HG03196 (cell line): ENCODE data around the gene PAX6.
A peak's percentile ranks its signal among the peaks of the same experiment; 100 is the strongest.

Experiments used
- ATAC-seq: cut with Tn5 transposase; IDR thresholded peaks from one replicate; pipeline ENCODE4 v1.9.1; 2021; ENCODE audit not compliant: unreplicated experiment

Gene PAX6

DNA sequence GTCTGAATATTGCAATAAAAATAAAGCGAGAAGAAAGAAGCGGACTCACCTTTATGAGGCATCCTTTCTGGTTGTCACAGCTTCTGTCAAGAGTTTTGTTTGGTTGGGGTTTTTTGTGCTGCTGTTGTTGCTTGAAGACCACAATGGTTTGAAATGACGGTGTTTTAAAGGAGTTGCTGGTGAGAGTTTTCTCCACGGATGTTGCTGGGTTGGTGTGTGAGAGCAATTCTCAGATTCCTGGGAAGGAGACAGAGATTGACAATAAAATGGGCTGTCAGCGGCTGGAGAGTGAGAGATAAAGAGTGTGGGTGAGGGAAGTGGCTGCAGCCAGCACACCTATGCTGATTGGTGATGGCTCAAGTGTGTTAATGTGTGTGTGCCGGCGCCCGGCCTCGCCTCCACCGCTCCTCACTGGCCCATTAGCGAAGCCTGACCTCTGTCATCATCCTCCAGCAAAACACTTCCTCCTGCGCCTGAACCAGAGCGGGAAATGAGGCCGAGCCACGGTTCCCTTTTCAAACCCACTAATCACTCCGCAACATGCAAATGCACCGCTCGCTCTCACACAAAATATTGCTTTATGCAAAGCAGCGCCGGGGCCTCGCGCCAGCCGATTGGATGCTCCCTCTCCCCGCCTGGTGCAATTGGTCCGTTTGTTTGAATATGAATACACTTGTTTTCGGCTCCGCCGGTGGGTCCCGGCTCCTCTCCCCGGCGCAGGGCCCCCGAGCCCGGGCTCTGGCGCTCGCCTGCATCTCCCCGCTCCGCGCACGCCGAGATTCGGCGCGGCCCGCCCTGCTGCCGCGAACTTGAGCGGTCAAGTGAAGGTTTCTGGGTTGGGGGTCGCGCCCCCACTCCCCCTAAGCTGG is at the start of gene PAX6:
Gene PAX6, minus strand, starts transcription at position 544 of the 869 bp plus-strand sequence. CDS start 4,911 bp downstream, outside the sequence.
- peak; percentile 42 for ATAC-seq

DNA sequence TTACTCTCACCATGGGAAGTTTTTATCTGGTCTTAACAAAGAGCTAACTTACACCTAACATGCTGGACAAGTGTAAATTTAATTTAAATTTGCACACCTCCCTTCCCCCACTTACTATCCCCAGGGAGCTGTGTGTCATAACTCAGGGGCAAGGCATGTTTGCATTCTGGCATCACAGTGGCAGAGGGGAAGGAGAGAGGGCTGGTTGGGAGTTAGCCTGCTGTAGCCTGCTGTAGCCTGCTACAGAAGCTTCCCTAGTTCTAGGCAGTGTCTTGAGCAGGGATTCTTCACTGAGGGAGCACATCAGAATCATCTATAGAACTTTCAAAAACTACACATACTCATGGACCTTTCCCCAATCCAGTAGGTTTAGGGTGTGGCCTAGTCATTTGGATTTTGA is 49.3 kb upstream of the PAX6 start:
- no peak for ATAC-seq

DNA sequence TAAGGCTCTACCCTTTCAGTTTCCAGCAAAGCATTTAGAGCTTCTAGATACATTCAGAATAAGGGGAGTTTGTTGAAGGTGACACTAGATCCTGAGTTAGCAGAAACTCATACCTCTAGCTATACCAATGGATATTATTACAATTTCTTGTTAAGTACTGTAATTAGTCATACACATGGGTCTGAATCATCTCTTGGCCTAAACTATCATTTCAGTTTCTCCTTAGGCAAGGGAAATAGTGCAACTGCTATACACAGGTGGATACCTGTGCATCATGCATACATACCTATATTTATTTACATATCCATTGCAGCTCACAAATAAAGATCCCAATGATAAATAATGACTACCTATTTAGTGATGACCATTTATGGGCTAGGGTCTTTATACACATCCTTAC is 45.1 kb upstream of the PAX6 start:
- ATAC-seq = no peak

DNA sequence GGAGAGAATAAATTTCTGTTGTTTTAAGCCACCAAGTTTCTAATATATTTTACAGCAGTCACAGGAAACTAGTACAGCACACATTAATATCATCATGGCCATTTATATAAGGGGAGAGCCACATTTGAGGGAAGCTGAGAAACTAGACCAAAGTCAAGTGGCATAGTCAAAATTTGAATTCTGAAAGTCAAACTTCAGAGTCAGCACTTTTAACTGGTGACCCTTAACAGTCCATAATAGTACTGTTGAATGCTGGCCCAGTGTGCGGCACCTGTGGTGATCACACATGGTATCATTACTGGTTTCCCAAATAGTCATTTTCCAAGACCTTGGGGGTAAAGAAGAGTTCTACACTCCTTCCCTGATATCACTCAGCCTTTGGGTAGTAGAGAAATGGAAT is 44.3 kb upstream of the PAX6 start:
- no peak for ATAC-seq

DNA sequence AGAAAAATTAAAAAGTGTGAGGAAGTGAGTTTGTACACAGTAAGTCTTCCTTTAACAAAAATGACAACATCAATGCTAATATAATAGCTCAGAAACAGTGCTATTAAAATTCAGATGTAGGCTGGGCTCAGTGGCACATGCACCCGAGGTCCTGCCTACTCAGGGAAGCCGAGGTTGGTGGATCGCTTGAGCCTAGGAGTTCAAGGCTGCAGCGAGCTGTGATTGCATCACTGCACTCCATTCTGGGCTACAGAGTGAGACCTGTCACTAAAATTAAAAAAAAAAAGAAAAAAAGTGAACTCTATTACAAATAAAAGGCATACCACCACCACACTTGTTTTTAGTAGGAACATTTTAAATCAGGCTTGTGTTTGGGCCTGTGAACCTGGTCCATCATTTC is 39.2 kb upstream of the PAX6 start:
- no peak for ATAC-seq

DNA sequence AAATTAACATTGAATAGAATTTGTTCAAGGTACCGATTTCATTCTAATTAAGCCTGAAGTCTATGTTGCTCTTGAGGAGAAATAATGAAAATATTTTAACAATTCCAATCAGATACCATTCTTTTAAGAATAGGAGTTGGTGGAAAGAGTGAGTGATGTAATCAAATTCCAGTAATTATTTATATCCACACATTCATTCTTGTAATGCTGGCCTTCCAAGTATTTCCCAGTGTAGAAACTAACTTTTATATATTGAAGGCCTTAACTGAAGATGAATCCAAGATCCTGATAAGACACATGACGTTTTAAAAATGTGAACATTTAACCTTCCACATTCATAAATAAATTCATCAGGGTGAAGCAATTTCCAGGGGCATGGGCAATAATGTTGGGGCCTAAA is 36.6 kb upstream of the PAX6 start:
- ATAC-seq = no peak

DNA sequence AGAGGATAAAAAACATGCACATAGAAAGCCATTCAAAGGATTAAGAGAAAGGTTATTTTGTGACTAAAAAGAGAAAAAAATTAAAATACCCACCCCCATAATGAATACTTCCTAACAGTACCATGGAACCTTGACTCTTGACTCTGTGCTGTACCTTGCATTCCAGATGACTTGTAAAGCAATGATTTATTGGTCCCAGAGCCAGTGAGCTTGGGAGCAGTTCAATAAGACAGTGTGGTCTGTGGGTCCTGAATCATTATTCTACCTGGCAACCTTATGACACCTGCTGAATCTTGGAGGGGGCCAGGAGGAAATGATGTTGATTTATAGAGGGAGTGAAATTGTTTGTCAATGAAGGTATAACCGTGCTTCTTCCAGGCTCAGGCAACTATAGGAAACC is 34.2 kb upstream of the PAX6 start:
- no peak for ATAC-seq

DNA sequence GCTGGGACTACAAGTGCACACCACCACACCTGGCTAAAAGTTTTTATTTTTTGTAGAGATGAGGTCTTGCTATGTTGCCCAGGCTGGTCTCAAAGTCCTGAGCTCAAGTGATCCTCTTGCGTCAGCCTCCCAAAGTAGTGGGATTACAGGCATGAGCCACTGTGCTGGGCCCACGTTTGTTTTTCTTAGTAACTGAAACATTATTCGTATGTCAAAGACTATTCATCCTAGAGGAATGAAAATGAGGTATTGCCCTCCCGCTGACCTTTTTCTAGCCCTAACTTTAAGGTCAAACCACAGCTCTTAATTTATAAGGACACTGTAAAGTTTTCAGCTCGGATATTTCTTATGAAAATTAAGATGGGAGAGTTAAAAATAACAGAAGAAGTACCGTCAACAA is 33.2 kb upstream of the PAX6 start:
- ATAC-seq = no peak

DNA sequence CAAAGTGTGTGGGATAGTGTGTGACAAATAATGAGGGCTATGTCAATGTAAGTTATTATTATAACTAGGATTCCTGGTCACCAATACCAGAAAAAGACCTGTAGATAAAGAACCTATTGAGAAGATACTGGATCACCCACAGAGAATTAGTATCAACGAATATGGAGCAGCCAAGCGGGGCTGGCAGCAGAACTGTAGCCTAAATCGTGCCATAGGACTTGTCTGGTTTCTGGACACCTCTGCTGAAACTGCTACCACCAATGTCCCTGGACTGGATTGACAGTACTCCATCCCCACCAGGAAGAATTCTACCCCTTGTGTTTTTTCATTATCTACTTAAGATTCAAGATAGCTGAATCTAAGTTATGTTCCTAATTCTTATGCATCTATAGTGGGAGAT is 30.3 kb upstream of the PAX6 start:
- no peak for ATAC-seq

DNA sequence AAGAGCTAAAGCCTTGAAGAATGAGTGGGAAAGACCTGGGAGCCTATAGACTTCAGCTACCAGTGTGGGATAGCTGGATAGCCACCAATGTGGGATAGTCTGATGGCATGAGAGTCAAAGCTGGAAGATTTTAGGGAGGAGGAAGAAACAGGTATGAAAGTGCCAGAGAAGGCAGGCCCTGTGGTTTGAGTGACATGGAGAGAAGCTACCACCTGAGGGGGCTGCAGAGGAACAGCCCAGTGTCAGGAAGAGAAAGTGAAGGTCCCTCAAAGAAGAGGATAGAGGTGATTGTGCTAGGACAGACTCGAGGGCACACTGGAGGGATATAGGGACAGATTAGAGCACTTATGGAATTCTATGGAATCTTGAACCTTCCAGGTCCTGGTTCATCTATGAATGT is 23.1 kb upstream of the PAX6 start:
- no peak for ATAC-seq

DNA sequence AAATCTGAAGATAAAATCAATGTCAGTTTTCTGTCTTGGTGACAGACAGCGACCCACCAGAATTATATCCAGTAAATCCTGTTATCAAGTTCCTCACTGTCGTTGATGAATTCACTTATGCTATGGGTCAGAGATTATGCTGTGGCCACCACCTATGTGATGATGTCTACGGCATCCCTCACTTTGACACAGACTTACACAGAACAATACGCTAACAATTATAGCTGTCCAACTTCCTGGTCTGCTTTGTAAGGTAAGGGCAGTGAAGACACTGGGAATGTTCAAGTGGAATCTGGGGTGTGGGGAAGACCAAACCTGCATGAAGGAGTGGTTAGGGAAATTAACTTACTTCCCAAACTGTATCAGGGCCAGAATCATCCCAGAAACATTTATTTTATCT is 19.3 kb upstream of the PAX6 start:
- ATAC-seq = no peak

DNA sequence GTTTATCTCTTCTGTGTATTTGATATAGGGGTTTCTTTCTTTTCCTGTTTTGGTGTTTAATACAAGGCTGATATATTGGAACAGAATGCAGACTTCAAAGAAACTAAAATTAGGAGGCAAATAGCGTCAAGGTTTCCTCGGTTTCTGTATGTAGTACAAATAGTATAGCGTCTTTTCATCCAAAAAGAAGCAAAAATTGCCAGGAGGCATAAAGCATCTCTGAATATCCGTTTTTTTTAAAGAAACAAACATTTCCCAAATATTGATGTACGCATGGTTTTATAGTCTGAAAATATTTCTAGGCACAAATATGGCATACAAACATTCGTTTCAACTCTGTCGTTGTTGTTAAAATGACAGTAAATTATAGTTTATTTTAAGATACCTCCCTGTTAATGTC is 17.1 kb upstream of the PAX6 start:
- no peak for ATAC-seq

DNA sequence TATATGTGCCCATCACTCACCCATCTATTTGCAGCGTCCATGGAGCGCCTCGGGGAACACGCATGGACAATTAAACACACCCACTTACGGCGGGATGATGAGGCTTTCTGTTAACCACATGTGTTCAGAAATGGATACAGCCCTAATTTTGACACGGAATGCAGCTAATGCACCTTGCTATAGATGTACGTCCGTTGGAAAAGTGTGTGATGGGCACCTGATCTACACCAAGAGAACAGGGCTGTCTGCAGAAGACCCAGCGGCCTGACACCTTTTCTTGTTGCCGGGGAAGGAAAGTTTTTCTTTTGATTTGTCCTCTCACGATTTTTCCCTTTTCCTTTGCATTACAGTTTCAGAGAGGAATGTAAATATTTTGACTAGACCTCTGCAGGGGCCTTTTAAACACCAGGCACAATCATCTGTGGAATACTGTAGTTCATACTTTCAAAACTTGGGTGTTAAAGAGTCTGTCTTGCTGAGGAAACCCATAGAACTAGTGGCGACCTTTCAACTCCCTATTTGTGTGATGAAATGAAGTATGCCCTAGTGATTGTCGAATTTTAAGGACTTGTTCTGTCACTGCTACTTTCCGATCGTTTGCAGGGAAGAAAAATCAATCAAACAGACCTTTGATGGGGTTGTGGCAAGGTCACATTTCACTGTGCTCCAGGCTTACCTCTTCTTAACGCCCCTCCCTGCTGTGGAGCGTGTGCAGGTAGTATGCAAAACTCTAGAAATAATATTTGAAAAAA is 16.5 kb upstream of the PAX6 start:
- no peak for ATAC-seq

DNA sequence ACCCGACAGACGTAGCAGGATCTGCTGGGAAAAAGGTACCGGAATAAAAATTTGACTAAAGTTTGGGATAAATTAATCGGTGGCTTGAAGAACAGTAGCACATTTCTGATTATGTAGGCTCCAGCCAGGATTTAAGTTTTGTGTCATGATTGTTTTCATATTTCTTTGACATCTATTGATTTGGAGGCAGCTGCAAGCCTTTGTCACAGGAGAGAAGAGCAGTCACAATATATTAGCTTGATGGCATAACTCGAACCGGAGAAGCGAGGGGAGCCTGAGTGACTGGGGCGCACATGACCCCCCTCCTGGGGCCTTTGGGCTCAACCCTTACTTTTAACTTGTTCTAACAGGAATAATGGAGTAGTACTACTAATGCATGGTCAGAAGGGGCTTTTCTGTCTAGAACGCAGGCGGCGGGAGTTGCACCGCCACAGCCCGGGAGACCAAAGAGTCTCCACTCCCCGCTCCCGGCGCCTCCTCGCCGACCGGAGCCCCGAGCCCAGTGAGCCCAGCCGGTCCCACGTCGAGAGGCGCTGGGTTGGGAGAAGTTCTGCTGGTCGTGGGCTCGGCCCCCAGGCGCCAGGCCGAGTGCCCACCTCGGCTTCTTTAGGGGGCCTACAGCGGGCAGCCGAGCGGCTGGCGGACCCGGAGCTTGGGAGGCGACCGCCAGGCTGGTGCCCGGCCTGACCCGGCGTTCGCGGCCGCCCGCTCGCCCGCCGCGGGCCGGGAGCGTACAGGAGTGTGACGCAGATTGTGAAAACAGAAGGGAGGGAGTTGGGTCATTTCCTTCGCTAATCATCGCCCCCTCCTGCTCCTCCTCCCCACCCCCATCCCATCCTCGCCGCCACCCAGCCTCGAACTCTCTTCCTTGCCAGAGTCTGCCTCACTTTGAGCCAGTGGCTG is 15.7 kb upstream of the PAX6 start:
- ATAC-seq = no peak

DNA sequence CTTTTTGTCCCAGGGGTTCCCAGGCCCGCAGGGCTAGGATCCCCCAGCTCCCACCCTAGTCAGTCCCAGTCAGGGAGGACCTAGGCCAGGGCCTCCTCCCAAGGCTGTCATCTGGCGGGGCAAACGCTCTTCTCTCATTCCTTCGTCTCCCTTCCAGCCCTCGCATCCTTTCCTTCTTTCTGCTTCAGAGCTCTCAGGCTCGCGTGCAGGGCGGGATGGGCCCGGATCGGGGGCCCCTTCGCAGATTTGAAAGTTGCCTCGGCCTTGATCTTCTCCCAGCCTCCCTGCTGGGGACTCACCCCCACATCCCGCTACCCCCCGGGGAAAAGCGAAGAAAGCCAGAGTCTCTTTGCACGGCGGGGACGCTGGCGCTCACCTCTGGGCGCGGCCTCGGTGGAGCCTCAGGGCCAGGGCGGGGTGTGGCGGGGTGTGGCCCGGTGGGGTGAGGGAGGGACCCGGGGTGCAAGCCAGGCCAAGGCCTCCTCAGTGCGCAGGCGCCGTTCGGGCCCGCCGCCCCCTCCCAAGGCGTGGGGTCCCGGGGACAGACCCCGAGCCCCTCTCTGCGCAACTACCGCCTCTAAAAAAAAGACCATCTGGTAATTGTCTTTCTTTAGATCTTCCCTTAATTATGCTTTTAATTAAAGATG is 14.8 kb upstream of the PAX6 start:
- no peak for ATAC-seq

DNA sequence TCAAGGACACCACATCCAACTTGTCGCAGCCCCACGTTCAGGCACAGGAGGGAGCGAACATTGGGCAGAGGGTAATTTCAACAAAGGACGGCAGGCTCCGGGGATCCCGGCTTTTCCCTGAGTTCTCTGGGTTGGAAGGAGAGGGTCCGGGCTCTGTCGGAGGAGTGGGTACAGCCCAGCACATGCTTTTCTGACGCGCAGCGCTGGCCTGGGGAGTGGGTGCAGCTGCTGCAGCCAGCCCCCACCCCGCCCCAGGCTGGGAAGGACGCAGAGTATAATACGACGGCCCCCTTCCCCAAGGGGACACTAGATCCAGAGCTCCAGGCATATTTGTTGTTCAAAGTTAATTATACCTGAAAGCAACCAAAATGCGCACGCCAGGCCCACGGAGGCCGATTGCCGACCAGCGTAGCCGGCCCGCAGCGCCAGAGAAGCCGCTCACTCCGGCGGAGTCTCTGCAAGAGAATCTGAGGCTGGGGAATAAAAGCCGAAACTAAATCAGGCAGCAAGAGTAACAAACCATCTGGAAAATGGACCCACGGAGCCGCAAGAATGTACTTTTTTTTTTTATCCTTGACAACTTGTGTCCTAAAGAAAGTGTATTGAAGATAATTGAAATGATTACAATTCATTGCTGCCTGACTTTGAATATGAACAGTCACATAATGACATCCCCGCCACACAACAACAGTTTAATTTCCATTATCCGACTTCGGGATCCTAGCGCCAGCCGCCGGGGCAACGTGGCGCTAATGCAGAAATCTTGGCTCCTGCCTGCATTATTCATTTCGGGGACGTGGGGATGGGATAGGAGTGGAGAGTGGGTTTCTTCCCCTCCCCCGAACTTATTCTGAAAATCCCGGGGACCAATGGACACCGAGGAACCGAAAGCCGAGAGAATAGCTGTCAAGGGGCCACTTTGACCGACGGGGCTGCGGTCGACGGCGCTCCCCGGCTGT is 14.0 kb upstream of the PAX6 start:
- no peak for ATAC-seq

DNA sequence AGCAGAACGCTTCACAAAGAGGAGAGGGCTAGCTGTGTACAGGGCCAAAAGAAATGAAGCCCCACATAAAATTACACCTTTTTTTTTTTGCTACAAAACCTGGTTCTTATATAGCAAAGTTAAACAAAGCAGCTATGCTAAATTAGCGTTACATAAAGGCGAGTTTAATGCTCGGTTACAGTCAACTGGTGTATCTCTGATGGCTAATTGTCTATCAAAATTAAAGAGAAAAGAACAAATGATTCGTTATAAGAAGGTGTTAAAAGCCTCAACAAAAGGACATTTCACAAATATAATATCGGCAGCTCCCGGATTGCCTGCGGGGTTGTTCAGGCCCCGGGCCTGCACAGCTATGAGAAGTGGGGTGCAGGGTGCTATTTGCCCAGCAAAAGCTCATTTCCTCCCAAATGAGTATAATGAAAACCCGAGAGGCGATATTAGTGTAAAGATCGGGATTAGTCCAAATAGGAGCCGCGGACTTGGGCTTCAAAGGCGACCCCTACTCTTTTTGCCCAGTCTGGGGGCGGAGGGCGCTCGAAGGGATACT is 13.3 kb upstream of the PAX6 start:
- no peak for ATAC-seq

DNA sequence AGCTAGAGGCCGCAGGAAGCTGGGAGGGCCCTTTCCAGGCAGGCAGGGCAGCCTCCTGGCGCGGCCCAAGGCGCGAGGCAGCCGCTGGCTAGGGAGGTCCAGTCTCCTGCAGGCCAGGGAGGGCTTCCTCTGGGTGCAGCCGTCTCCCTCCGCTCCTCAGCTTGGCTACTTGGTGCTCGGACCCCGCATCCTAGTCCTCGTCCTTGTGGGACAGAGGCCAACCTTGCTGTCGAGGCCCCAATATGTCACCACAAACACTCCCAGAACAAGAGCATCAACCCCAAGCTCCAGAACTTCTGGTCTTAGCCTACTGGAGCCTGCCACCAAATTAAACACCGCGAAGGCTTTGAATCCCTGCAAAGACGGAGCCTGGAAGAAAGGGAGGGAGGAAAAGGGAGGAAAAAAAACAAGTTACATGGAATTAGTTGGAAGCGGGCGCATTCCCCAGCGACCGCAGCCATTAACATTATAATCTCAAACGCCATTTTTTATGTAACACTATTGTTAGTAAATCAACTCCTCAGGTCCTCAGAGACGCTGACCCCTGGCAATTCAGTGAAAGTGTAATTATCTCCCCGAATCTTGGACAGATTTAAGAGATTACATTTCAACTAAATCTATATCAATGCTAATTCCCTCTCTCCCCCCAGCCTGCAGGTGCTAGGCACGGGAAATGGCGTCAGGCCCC is 12.7 kb upstream of the PAX6 start:
- no peak for ATAC-seq
